IgD-negative memory B cell (primary cell): Measurements from ENCODE around the gene CDCA7L. TPM values are rescaled to one million over a fixed set of nuclear protein-coding genes. Genes with fewer than 3 reads are reported as not detected.
A peak's percentile ranks its signal among the peaks of the same experiment; 100 is the strongest.
"Not testable (repeated sequence)": the region's sequence is repeated elsewhere in the genome, so short reads cannot be mapped to it uniquely, and the experiment has no call there.

ENCODE experiments used
- H3K27ac Mint-ChIP-seq, 3 donors: one replicate each; pipeline ENCODE4 v1.8.0; 2020 to 2022; ENCODE audit warnings: mild to moderate bottlenecking in 3 of 3, mixed read lengths in 3 of 3, moderate library complexity in 1 of 3
- H3K27me3 Mint-ChIP-seq: one replicate; pipeline ENCODE4 v1.8.0; 2021; ENCODE audit warnings: mixed read lengths
- H3K36me3 Mint-ChIP-seq: one replicate; pipeline ENCODE4 v1.8.0; 2020; ENCODE audit warnings: mild to moderate bottlenecking, mixed read lengths
- H3K4me1 Mint-ChIP-seq, 3 donors: one replicate each; pipeline ENCODE4 v1.8.0; 2020 to 2022; ENCODE audit warnings: mixed read lengths in 3 of 3, mild to moderate bottlenecking in 1 of 3
- H3K4me3 Mint-ChIP-seq, 4 donors: one replicate each; pipeline ENCODE4 v1.8.0; 2020 to 2022; ENCODE audit warnings: mild to moderate bottlenecking in 4 of 4, mixed read lengths in 4 of 4, moderate library complexity in 3 of 4
- H3K9me3 Mint-ChIP-seq, 3 donors: one replicate each; pipeline ENCODE4 v1.8.0; 2020 to 2021; ENCODE audit warnings: mixed read lengths in 3 of 3, mild to moderate bottlenecking in 1 of 3
- polyA plus RNA-seq: library from polyadenylated mRNA; unstranded; fragments of 300-500 nt; fragmentation: Illumina TruSeq; gene quantifications from one replicate; pipeline ENCODE4 v1.2.3, GENCODE V29; 2021

CDCA7L gene
- polyA plus RNA-seq, 1 donor from 2014 or later, result 128 TPM

DNA sequence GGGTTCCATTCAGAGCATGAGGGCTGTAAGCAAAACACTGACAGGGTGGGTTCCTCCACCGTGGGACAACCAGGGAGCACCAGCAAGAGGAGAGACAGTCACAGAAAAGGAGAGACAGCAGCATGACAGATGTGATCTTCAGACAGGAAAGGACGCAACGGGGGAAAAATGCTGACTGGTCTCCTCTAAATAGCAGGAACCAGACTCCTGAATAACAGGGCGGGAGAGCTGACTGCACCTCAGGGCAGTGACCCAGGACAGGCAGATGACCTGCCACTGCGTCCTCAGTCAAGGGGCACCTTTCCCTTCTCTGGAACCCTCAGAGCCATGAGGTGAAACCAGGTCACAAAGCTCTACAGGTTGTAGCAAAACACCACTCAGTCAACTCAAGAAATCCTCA lies 37.0 kb downstream of the CDCA7L start:
- Mint-ChIP-seq H3K4me1 (peaks cover 8 to 10% (median 9%) of the 10 kb centered on the region in 3 donors), H3K9me3 (no peaks in the 10 kb centered on the region), H3K4me3 (no peak overlapping the region), H3K36me3 (peaks cover 11% of the 10 kb centered on the region), H3K27me3 (no peaks in the 10 kb centered on the region), H3K27ac (peak overlapping the region in 1 of 3 donors; percentile 48)

DNA sequence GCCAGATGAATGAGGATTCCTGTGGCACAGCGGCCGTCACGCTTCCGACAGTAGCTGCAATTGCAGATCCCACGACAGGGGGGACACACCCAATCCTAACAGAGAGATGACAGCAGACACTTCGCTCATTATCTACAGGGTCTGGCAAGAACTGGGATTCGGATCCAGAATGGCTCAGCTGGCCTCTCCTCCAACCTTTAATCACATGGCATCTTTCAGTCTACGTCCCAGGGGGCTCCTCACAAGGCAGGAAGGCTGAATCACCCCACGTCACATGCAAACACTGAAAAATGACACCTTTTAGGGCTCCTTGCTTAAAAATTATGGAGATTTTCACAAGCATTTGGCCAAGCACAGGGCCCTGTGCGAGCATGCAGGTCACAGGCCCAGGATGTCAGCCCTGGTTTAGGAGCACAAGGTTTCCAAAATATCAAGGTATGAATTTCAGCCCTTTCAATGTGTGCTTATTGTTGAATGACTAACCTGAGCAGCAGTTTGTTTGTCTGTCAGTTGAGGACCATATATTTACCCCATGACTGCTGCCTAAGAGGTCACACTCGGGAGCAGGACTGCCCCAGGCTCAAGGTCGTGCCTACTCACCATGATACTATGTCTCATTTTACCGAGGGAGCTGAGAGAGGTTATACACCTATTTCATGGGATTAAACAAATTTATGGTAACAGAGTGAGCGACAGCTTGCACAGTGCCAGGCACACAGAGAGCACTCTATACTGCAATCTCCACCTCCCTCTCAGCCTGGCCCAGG lies 42.5 kb downstream of the CDCA7L start:
- peaks cover 6 to 9% (median 9%) of the 10 kb centered on the region in 3 donors for H3K4me1 Mint-ChIP-seq
- H3K4me3 Mint-ChIP-seq, result no peak overlapping the region
- H3K27me3 Mint-ChIP-seq, result no peaks in the 10 kb centered on the region
- peaks cover 13% of the 10 kb centered on the region for H3K36me3 Mint-ChIP-seq
- H3K27ac Mint-ChIP-seq, result no peak overlapping the region
- H3K9me3 Mint-ChIP-seq, result no peaks in the 10 kb centered on the region

DNA sequence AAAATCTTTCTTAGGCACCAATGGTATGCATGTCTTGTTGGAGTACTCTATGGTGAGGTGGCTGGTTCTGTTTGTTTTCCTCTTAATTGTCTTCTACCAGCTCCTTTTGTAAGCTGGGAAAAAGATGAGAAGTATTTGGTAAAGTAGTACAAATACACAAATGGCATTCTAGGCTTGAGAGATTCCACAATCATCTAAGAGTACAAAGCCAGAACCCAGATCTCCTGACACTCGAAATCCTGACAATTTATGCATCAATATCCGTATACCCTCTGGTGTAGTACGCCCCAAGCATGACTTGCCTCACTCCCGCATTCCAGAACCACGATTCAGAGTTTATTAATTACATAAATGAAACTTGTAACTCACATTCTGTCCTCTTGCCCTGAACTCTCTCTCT lies 43.5 kb downstream of the CDCA7L start:
- no peaks in the 10 kb centered on the region for H3K27me3 Mint-ChIP-seq
- peak overlapping the region in 1 of 3 donors; percentile 5 for H3K27ac Mint-ChIP-seq
- no peaks in the 10 kb centered on the region for H3K9me3 Mint-ChIP-seq
- H3K4me1 Mint-ChIP-seq, result peaks cover 13 to 16% (median 13%) of the 10 kb centered on the region in 3 donors
- H3K36me3 Mint-ChIP-seq, result peaks cover 9% of the 10 kb centered on the region
- H3K4me3 Mint-ChIP-seq, result no peak overlapping the region

GRCh38 chr7:21898265-21898930 lies 47.3 kb downstream of the CDCA7L start:
- peaks cover 13 to 16% (median 13%) of the 10 kb centered on the region in 3 donors for H3K4me1 Mint-ChIP-seq
- H3K27me3 Mint-ChIP-seq, result no peaks in the 10 kb centered on the region
- H3K4me3 Mint-ChIP-seq, result peak overlapping the region; percentile 74 to 92 (median 84)
- H3K27ac Mint-ChIP-seq, result peak overlapping the region; percentile 88 to 99 (median 97)
- H3K9me3 Mint-ChIP-seq, result no peaks in the 10 kb centered on the region
- peaks cover 4% of the 10 kb centered on the region for H3K36me3 Mint-ChIP-seq

GRCh38 chr7:21893401-21893800 lies 52.3 kb downstream of the CDCA7L start:
- no peaks in the 10 kb centered on the region for H3K27me3 Mint-ChIP-seq
- H3K27ac Mint-ChIP-seq, result no peak overlapping the region
- H3K9me3 Mint-ChIP-seq, result no peaks in the 10 kb centered on the region
- H3K4me1 Mint-ChIP-seq, result peaks cover 6 to 9% (median 9%) of the 10 kb centered on the region in 3 donors
- no peak overlapping the region for H3K4me3 Mint-ChIP-seq
- no peaks in the 10 kb centered on the region for H3K36me3 Mint-ChIP-seq

DNA sequence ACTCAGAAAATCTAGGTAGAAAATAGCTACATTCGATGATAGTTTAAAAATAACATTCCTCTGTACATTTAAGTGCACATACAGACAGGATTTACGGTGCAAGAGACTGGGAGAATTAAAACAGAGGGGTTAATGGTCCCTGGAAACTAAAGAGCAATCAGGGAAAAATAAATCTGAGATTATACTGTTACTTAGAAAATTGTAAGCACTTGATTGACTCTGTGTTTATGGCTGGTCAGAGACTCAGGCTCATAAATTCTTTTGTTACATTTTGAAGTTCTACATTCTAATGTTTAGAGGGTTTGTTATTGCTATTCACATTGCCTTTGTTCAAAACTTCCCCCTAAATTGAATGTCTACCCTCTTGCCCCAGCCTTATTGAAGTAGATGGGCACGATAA lies 54.4 kb downstream of the CDCA7L start:
- Mint-ChIP-seq H3K9me3 (no peaks in the 10 kb centered on the region), H3K4me1 (no peaks in the 10 kb centered on the region), H3K27ac (no peak overlapping the region), H3K27me3 (no peaks in the 10 kb centered on the region), H3K36me3 (no peaks in the 10 kb centered on the region), H3K4me3 (no peak overlapping the region)

- Mint-ChIP-seq H3K27ac (no peak overlapping the region), H3K9me3 (no peaks in the 10 kb centered on the region), H3K4me1 (no peaks in the 10 kb centered on the region), H3K36me3 (no peaks in the 10 kb centered on the region), H3K27me3 (no peaks in the 10 kb centered on the region), H3K4me3 (no peak overlapping the region)
These were observed 57.9 kb downstream of the CDCA7L start for GRCh38 chr7:21887779-21888178.

DNA sequence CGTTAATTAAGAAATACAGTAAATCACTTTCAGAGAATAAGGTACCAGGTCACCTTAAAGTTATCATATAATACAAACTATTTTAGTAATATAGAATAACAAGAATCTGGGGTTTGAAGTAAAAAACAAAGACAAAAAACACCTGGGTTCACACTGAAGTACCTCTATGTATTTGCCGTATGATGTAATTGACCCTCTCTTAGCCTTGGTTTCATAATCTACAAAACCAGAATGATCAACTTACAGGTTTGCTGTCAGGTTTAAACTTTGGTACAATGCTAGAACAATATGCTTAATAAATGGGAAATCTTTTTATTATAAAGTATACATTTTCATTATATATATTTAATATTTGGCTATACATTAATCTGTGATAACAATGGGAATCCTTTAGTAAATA lies 58.3 kb downstream of the CDCA7L start:
- Mint-ChIP-seq H3K27ac (no peak overlapping the region), H3K9me3 (no peaks in the 10 kb centered on the region), H3K36me3 (no peaks in the 10 kb centered on the region), H3K27me3 (no peaks in the 10 kb centered on the region), H3K4me1 (no peaks in the 10 kb centered on the region), H3K4me3 (no peak overlapping the region)

DNA sequence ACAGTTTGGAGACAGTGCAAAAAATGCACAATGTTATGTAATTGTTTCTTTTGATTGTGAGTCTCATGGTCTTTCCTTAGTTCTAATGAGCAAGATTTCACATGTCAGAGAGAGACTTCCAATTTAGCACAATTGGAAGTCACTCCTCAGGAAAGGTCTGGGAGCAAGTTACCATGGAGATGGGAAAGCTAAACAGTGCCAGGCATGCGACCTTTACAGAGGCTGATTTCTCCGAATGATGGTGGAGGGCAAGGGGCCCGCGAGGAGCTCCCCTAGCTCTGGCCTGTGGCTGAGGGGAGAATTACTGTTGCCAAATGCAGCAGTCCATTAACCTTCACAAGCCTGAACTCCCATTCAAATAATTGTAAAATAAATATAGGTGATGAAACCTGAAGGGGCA lies 59.3 kb downstream of the CDCA7L start:
- no peaks in the 10 kb centered on the region for H3K27me3 Mint-ChIP-seq
- H3K4me1 Mint-ChIP-seq, result no peaks in the 10 kb centered on the region
- no peaks in the 10 kb centered on the region for H3K9me3 Mint-ChIP-seq
- H3K4me3 Mint-ChIP-seq, result no peak overlapping the region
- no peak overlapping the region for H3K27ac Mint-ChIP-seq
- H3K36me3 Mint-ChIP-seq, result no peaks in the 10 kb centered on the region

DNA sequence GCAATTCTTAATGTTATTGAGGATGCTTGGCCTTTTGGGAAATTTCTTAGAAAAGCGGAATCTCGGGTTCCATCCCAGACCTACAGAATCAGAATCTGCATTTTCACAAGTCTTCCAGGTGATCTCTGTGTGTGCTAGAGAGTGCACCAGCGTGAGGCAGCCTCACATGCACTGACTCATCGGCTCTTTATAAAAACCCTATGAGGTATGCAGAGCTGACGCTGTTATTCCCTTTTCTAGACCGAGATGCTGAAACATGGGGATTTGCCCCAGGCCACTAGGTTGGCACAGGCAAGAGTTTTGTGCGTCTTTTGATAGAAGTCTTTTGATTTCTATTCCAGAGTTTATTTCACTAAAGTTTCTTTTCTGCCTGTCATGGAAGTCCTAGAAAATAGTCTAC lies 61.2 kb downstream of the CDCA7L start:
- no peaks in the 10 kb centered on the region for H3K9me3 Mint-ChIP-seq
- no peaks in the 10 kb centered on the region for H3K36me3 Mint-ChIP-seq

GRCh38 chr7:21883501-21883900 lies 62.2 kb downstream of the CDCA7L start:
- H3K27me3 Mint-ChIP-seq, H3K4me1 Mint-ChIP-seq, H3K27ac Mint-ChIP-seq, H3K9me3 Mint-ChIP-seq, H3K4me3 Mint-ChIP-seq, H3K36me3 Mint-ChIP-seq: not testable (repeated sequence)

More for the DNA sequence above, 61.2 kb downstream of the CDCA7L start:
- no peaks in the 10 kb centered on the region for H3K27me3 Mint-ChIP-seq
- H3K27ac Mint-ChIP-seq, result no peak overlapping the region
- H3K4me3 Mint-ChIP-seq, result no peak overlapping the region
- no peaks in the 10 kb centered on the region for H3K4me1 Mint-ChIP-seq

DNA sequence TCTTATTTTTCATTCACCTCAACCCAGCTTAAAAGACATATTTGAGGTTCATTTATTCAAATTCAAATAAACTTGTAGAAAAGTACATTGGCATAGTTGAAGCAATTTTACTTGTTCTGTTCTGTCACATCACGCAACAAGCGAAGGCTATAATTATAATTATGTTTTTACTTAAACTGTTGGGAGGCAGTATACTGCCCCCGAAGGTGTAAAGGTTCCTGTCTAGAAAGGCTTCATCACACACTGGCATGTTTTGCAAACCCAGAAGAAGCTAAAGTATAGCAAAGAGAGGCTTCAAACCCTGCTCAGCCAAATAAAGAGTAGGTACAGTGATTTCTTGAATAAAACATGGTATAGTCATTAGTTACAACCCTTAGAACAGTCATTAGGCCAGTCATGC lies 62.6 kb downstream of the CDCA7L start:
- H3K27ac Mint-ChIP-seq, result no peak overlapping the region
- no peaks in the 10 kb centered on the region for H3K36me3 Mint-ChIP-seq
- H3K4me3 Mint-ChIP-seq, result no peak overlapping the region
- no peaks in the 10 kb centered on the region for H3K4me1 Mint-ChIP-seq
- H3K9me3 Mint-ChIP-seq, result no peaks in the 10 kb centered on the region
- no peaks in the 10 kb centered on the region for H3K27me3 Mint-ChIP-seq

DNA sequence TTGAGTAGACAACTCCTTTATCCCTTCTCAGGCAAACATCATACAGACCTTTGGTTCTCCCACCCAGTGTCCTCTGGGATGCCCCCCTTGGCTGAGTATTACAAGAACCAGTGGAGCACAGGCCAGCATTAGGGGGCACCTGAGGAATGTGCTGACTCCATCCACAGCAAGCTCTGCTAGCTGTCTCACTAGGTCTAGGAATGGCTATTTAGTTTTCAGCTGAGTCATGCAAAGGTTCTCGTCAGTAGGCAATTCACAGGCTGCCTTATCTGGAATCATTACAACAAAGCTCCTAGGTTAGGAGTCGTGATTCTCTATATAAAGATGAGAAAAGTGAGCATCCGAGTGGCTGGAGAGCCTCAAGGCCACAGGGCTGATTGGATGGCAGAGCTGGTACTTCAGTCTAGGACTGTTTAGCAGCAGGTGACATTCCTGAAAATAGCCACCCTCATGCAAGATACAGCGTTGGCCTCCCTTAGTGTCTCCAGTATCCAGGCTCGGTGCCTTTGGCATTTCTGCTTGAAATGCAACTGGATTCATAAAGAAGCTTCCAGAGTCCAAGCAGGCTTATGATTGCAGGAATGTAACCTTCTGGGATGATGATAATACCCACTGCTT lies 75.8 kb downstream of the CDCA7L start:
- Mint-ChIP-seq H3K36me3 (peaks cover 2% of the 10 kb centered on the region), H3K27ac (no peak overlapping the region), H3K4me1 (peaks cover 0 to 4% (median 2%) of the 10 kb centered on the region in 3 donors), H3K9me3 (no peaks in the 10 kb centered on the region), H3K4me3 (no peak overlapping the region), H3K27me3 (no peaks in the 10 kb centered on the region)

DNA sequence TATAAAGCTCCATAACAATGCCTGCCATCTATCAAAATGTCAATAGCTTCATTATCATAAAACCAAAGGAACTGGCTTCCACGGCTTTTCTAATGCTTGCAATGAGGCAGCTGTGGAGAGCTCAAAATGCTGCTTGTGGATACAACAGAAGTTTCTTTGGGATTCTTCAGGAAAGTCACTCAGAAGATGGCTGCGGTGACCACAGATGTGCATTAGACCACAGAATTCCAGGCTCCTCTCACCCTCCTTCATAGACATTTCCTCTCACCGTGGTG lies 77.2 kb downstream of the CDCA7L start:
- H3K27ac Mint-ChIP-seq, result peak overlapping the region in 1 of 3 donors; percentile 62
- H3K27me3 Mint-ChIP-seq, result no peaks in the 10 kb centered on the region
- no peaks in the 10 kb centered on the region for H3K9me3 Mint-ChIP-seq
- no peaks in the 10 kb centered on the region for H3K36me3 Mint-ChIP-seq
- H3K4me1 Mint-ChIP-seq, result peaks cover 0 to 4% (median 2%) of the 10 kb centered on the region in 3 donors
- H3K4me3 Mint-ChIP-seq, result no peak overlapping the region

DNA sequence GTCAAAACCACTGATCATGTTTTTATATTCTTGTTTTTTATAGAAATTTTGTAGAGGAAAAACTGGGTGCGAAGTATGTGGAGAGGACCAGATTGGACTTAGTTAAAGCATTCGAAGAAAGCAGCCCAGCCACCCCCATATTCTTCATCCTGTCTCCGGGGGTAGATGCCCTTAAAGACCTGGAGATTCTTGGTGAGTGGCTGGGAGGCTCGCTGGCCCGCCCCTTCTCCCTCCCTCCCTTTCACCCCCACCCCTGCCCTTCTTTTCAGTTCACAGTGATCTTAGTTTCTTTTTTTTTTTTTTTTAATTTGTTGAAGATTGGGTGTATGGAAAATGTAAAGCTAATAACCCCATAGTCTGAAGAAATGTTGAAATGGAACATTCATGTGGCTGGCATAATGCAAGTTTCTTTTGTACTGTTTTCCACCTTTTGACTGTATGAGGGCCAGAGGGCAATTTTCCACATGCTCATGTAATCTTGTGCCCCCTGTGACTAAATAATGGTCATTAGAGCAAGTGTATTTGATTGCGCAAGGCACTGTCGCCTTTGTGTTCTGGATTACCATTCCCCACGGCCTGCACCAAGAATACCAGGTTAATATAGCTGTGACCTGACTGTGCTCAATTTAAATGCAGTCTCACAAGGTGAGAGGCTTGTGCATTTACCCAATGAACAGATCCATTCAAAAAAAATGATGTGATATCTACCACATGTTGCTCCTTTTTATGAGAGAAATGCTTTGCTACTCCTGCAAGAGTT lies 77.7 kb downstream of the CDCA7L start:
- no peak overlapping the region for H3K4me3 Mint-ChIP-seq

More for the DNA sequence above, 77.7 kb downstream of the CDCA7L start:
- Mint-ChIP-seq H3K27me3 (no peaks in the 10 kb centered on the region), H3K36me3 (no peaks in the 10 kb centered on the region), H3K4me1 (peaks cover 0 to 4% (median 2%) of the 10 kb centered on the region in 3 donors), H3K9me3 (no peaks in the 10 kb centered on the region), H3K27ac (no peak overlapping the region)
